GM19025 (cell line): ENCODE data around the gene CRK.
A peak's percentile ranks its signal among the peaks of the same experiment; 100 is the strongest.
"Not testable (repeated sequence)": the region's sequence is repeated elsewhere in the genome, so short reads cannot be mapped to it uniquely, and the experiment has no call there.

Experiments used
- ATAC-seq: cut with Tn5 transposase; IDR thresholded peaks from one replicate; pipeline ENCODE4 v1.9.1; 2021; ENCODE audit warnings: mild to moderate bottlenecking, low read depth, moderate library complexity; ENCODE audit not compliant: unreplicated experiment

Gene CRK

DNA sequence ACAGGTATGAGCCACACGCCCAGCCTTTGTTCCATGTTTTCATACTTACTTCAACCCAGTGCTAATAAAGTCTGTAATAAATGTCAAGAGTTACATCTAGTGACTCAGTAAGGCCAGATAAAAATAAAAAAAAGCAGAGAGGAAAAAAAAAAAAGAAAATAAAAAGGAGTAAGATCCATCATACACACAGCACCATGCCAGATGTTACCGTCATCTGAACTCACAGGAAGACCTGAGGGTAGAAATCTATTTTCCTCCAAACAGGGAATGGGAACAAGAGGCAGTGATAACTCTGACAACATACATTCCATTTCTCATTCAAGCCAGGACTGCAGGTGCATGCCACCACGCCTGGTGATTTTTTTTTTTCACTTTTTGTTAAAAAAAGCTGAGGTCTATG, 20.7 kb downstream of the CRK start:
- ATAC-seq, result no peak

GRCh38 chr17:1434150-1434549, 21.9 kb downstream of the CRK start:
- ATAC-seq, result no peak

GRCh38 chr17:1431631-1432104, 24.4 kb downstream of the CRK start:
- peak; percentile 60 for ATAC-seq

- ATAC-seq, result no peak
Measured at GRCh38 chr17:1423456-1424135, 32.4 kb downstream of the CRK start.

GRCh38 chr17:1422885-1423284, 33.1 kb downstream of the CRK start:
- ATAC-seq, result no peak

- no peak for ATAC-seq
Measured at GRCh38 chr17:1421470-1421869, 34.6 kb downstream of the CRK start.

- no peak for ATAC-seq
Measured at GRCh38 chr17:1420981-1421380, 35.1 kb downstream of the CRK start.

- no peak for ATAC-seq
Measured at GRCh38 chr17:1420163-1420562, 35.9 kb downstream of the CRK start.

- not testable (repeated sequence) for ATAC-seq
Measured at GRCh38 chr17:1418476-1418875, 37.6 kb downstream of the CRK start.

GRCh38 chr17:1416414-1416813, 39.6 kb downstream of the CRK start:
- ATAC-seq, result no peak

GRCh38 chr17:1414634-1415033, 41.4 kb downstream of the CRK start:
- ATAC-seq, result no peak

- no peak for ATAC-seq
Measured at GRCh38 chr17:1414001-1414574, 41.9 kb downstream of the CRK start.

DNA sequence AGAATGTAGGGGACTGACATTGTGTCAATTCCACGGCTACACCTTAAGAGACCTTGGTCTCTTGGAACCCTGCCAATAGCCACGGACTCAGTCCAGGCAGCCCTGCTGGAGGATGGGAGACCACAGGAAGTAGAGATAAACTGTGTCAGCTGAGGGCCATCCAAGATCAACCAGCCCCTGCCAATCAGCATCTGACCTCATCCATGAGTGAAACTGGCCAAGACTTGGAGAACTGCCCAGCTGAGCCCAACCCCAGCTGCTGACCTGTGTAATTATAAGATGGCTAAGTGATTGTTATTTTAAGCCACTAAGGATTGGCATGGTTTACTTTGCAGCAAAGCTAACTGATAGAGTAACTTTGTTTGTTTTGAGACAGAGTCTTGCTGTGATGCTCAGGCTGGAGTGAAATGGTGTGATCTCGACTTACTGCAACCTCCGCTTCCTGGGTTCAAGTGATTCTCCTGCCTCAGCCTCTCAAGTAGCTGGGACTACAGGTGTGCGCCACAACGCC, 42.7 kb downstream of the CRK start:
- no peak for ATAC-seq

GRCh38 chr17:1412185-1413110, 43.6 kb downstream of the CRK start:
- no peak for ATAC-seq

DNA sequence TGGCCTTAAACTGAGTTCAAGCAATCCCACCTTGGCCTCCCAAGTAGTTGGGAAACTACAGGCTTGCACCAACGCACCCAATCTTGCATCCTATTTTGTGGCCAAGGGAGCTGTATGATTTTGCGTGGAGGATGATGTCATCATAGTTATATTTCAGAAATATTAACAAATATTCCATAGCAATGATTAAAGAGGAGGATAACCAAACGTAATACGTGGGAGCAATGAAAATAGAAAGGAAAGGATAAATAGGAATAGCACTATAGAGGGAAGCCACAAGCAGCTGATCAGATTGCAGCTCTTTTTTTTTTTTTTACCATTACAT, 53.8 kb downstream of the CRK start:
- no peak for ATAC-seq

GRCh38 chr17:1399679-1400512, 56.1 kb downstream of the CRK start, which contains the start of gene YWHAE:
TSS of gene YWHAE (minus strand) at chr17:1400222. CDS start at chr17:1400110, 112 bp downstream.
- peak; percentile 93 for ATAC-seq

GRCh38 chr17:1398931-1399678, 56.9 kb downstream of the CRK start:
- ATAC-seq, result no peak

- no peak for ATAC-seq
Measured at GRCh38 chr17:1398028-1398427, 58.0 kb downstream of the CRK start.

- not testable (repeated sequence) for ATAC-seq
Measured at GRCh38 chr17:1395876-1396665, 60.0 kb downstream of the CRK start.
